Measurements from ENCODE around the gene RGS4. TPM values are rescaled to one million over a fixed set of nuclear protein-coding genes. Genes with fewer than 3 reads are reported as not detected.

The RGS4 gene
- total RNA-seq, 1 experiment from 2014 or later, result not detected

GRCh38 chr1:163071405-163072255 is 2.5 kb downstream of the RGS4 start:
- H3K4me2 ChIP-seq, result peak overlapping the region; percentile 37
- H4K20me1 ChIP-seq (ENCODE audit: insufficient read depth), result no peaks in the 10 kb centered on the region
- H3K4me1 ChIP-seq (replicated peaks; ENCODE audit: insufficient read depth), result no peaks in the 10 kb centered on the region
- H3K36me3 ChIP-seq (ENCODE audit: low read depth), result no peaks in the 10 kb centered on the region
- TF ChIP-seq CTCF (conservative IDR thresholded peaks at IDR 0.05) (peak; percentile 74), EZH2 (IDR thresholded peaks at IDR 0.05; ENCODE audit: low read depth) (no peak)
- no peaks in the 10 kb centered on the region for H3K79me2 ChIP-seq (ENCODE audit: low read depth)
- H2AFZ ChIP-seq, result peak overlapping the region; percentile 61; the same call in 1 of the 2 replicates
- no peaks in the 10 kb centered on the region for H3K9me3 ChIP-seq (ENCODE audit: insufficient read depth, low read depth)
- H3F3A ChIP-seq (ENCODE audit: insufficient read depth, low read depth), result no peaks in the 10 kb centered on the region
- intact Hi-C loops (cut with micrococcal nuclease; ENCODE audit: unreplicated experiment), result loop anchor here (2.0 to 10.0 kb wide), 4 partner anchors 103 to 253 kb away; partner anchors contain the start of gene NUF2
- DNase-seq, result peak; percentile 35 to 60
- ChIA-PET POLR2A (ENCODE audit: unreplicated experiment) (no interaction called here), CTCF (interaction anchor here (0.7 to 0.9 kb wide), 5 partner anchors 11 to 1133 kb away, joined by 3 to 18 read pairs (median 10); no protein-coding TSS in a partner anchor)
- no peak overlapping the region for H3K27ac ChIP-seq
- no peaks in the 10 kb centered on the region for H3K27me3 ChIP-seq (ENCODE audit: insufficient read depth, low read depth)
- no TSS peak for BruUV-seq (replicated peaks)
- no peak overlapping the region for H3K4me3 ChIP-seq
- no peaks in the 10 kb centered on the region for H3K9me2 ChIP-seq (ENCODE audit: insufficient read depth)

GRCh38 chr1:163072658-163073057 is 3.5 kb downstream of the RGS4 start:
- Histone ChIP-seq H3K9me3 (ENCODE audit: insufficient read depth, low read depth) (no peaks in the 10 kb centered on the region), H3F3A (ENCODE audit: insufficient read depth, low read depth) (no peaks in the 10 kb centered on the region), H3K79me2 (ENCODE audit: low read depth) (no peaks in the 10 kb centered on the region), H4K20me1 (ENCODE audit: insufficient read depth) (no peaks in the 10 kb centered on the region), H3K4me3 (no peak overlapping the region), H3K4me1 (replicated peaks; ENCODE audit: insufficient read depth) (no peaks in the 10 kb centered on the region), H3K27me3 (ENCODE audit: insufficient read depth, low read depth) (no peaks in the 10 kb centered on the region), H2AFZ (no peak overlapping the region), H3K36me3 (ENCODE audit: low read depth) (no peaks in the 10 kb centered on the region), H3K4me2 (no peak overlapping the region), H3K9me2 (ENCODE audit: insufficient read depth) (no peaks in the 10 kb centered on the region), H3K27ac (no peak overlapping the region)
- no peak for DNase-seq
- ChIA-PET CTCF (no interaction called here), POLR2A (ENCODE audit: unreplicated experiment) (no interaction called here)
- no peak for TF ChIP-seq CTCF (conservative IDR thresholded peaks at IDR 0.05)
- no peak for TF ChIP-seq EZH2 (IDR thresholded peaks at IDR 0.05; ENCODE audit: low read depth)
- BruUV-seq (replicated peaks), result no TSS peak
- intact Hi-C loops (cut with micrococcal nuclease; ENCODE audit: unreplicated experiment), result loop anchor here (5.0 to 10.0 kb wide), 2 partner anchors 225 to 252 kb away; partner anchors contain the start of gene NUF2

- intact Hi-C loops (cut with micrococcal nuclease; ENCODE audit: unreplicated experiment), result loop anchor here (5.0 to 10.0 kb wide), 2 partner anchors 227 to 251 kb away; partner anchors contain the start of gene NUF2
Observed at GRCh38 chr1:163074004-163074403, 4.8 kb downstream of the RGS4 start.

More at GRCh38 chr1:163074004-163074403, 4.8 kb downstream of the RGS4 start:
- Histone ChIP-seq H3K27me3 (ENCODE audit: insufficient read depth, low read depth) (no peaks in the 10 kb centered on the region), H3K36me3 (ENCODE audit: low read depth) (no peaks in the 10 kb centered on the region), H3F3A (ENCODE audit: insufficient read depth, low read depth) (no peaks in the 10 kb centered on the region), H4K20me1 (ENCODE audit: insufficient read depth) (no peaks in the 10 kb centered on the region), H3K4me1 (replicated peaks; ENCODE audit: insufficient read depth) (no peaks in the 10 kb centered on the region), H3K4me2 (no peak overlapping the region), H3K4me3 (no peak overlapping the region), H2AFZ (no peak overlapping the region), H3K9me2 (ENCODE audit: insufficient read depth) (no peaks in the 10 kb centered on the region), H3K79me2 (ENCODE audit: low read depth) (no peaks in the 10 kb centered on the region), H3K9me3 (ENCODE audit: insufficient read depth, low read depth) (no peaks in the 10 kb centered on the region), H3K27ac (no peak overlapping the region)
- CTCF ChIA-PET, result no interaction called here
- no peak for DNase-seq
- no peak for TF ChIP-seq CTCF (conservative IDR thresholded peaks at IDR 0.05)
- TF ChIP-seq EZH2 (IDR thresholded peaks at IDR 0.05; ENCODE audit: low read depth), result no peak
- POLR2A ChIA-PET (ENCODE audit: unreplicated experiment), result no interaction called here
- no TSS peak for BruUV-seq (replicated peaks)
